ENCODE data around the gene AP3S1.

Gene AP3S1

DNA sequence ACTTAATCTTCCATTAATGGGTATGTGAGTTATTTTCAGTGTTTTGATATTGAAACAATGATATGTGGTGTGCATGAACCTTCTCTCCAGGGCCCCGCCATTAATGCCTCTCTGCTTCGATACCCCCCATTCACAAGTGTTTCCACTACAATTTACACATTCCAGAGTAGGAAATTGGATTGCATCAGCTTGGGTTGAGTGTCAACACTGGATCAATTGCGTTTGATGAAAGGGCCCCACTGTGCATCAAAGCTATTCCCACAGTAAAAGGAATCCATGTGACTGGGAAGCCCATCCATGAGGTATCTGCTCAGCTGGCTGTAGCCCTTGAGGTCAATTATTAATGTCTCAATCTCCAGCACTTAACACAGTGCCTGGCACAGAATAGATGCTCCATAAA lies 102.8 kb downstream of the AP3S1 start:
- DNase-seq = no peak

- no peak for DNase-seq
Measured at GRCh38 chr5:115946655-115947054, 104.9 kb downstream of the AP3S1 start.

- no peak for DNase-seq
Measured at GRCh38 chr5:115947260-115947659, 105.5 kb downstream of the AP3S1 start.

DNA sequence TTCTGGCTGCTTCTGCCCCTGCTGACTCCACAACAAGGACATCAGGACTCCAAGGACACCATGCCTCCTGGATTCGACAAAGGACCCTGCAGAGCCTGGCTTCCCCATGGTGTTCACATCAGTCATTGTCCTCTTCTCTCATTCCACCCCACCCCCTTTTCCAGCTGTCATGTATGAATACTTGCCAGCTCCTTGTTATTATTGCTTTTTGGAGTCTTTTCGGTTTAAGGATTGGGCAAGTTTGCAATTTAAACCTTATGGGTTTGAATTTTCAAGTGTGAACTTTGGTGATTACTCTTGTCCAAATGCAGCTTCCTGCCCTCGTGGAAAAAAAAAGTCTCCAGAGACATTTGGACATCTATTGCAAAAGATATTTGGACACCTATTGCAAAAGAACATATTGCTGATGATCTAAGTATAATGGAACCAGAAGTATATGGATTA lies 106.4 kb downstream of the AP3S1 start:
- DNase-seq = peak; percentile 36 to 40

DNA sequence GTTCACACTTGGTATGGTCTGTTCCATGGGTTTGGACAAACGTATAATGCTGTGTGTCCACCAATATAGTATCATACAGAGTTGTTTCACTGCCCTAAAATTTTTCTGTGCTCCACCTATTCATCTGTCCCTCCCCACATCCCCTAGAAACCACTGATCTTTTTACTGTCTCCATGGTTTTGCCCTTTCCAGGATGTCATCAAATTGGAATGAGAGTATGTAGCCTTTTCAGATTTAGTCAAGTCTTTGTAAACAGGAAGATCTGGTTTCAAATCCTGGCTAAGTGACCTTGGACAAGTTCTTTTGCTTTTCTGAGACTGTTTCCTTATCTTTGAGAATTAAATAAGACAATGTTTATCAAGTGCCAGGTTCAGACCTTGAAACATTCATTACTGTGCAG lies 107.4 kb downstream of the AP3S1 start:
- no peak for DNase-seq

- DNase-seq = no peak
Measured at GRCh38 chr5:115952588-115952987, 110.9 kb downstream of the AP3S1 start.

DNA sequence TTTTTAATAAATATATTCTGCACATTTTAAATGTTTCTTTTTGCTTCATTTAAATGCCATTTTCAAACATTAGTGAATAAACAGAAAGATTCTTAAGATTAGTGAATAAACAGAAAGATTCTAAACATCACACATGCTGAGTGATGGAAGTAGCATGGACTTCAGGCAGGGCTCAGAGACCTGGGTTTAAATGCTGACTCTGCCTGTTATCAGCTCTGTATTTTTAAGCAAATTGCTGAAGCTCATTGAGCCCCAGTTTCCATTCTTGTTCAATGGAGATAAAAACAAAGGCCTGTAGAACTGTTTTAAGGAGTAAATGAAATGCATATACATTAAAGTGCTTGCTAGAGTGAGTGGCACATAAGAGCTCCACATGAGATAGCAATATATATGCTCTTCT lies 112.4 kb downstream of the AP3S1 start:
- no peak for DNase-seq

DNA sequence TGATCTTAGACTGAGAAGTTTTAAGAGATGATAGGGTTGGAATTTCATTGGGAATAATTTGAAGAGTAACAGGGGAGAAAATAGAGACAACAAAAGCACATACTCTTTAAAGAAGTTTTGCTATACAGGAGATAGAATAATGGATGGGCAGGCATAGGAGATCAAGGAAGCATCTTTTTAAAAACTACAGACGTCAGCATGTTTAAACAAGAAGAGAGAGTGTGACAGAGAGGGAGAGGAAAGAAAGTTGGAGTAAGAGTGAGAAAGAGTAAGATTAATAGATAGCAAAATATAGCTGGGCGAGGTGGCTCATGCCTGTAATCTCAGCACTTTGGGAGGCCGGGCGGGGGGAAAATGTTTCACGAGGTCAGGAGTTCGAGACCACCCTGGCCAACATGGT lies 115.2 kb downstream of the AP3S1 start:
- DNase-seq = no peak

DNA sequence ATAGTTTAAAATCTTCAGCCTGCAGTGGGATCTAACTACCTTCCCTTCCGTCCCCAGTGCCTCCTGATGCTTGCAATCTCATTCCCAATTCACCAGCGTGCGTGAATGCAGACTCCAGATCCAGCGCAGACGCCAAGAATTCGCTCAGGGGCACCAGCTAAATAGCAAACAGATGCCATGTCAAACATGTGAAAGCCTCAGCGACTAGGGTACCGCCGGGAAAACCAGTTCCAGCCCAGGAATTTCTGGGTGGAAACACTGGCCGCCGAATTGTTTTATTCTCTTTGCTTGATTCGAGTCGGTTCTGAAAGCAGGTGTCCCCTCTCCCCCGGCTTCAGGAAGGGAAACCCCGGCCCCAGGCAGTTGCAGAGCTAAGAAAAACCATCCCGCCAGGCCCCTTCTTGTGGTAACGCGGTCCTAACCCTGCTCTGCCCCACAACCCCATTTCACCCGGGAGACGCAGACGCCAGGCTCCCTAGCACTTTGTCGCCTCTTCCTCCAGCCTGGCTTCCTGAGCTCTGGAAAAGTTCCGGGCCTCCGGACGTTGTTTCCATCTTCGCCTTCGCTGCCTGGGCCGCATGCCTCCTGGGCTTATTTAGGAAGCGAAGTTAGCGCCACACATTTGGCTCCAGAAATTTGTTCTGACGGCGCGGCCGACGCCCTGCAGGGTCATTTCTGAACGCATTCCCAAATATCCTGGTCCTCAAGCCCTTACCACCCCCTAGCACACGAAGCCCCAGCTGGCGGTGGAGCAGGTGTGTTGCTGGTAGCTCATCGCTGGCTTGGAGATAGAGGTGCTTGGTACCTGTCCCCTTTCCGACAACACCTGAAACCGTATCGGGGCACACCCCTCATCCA lies 119.9 kb downstream of the AP3S1 start:
- DNase-seq = no peak

- DNase-seq = no peak
Measured at GRCh38 chr5:115962239-115962564, 120.5 kb downstream of the AP3S1 start, which contains the start of gene LVRN. Gene LVRN (plus strand): TSS chr5:115962475. CDS start chr5:115962618, 143 bp downstream.

GRCh38 chr5:115962565-115963402 lies 121.0 kb downstream of the AP3S1 start:
- no peak for DNase-seq

DNA sequence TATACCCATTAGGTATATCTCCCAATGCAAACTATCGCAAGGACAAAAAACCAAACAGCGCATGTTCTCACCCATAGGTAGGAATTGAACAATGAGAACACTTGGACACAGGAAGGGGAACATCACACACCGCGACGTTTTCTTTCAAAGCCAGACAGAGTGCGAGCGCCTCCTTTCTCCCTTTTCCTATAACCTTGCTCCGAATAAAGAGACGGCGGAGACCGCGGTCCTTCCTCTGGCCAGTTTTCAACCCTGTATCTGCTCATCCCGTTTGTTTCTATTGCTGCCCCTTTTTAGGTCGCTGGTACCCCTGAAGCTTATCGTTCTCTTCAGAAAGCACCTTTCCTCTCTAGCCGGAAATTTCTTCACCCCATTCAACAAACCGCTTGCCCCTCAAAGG lies 121.8 kb downstream of the AP3S1 start:
- DNase-seq = no peak
